IMR-90 (cell line): ENCODE measurements around the gene CST3. TPM values are rescaled to one million over a fixed set of nuclear protein-coding genes. Genes with fewer than 3 reads are reported as not detected.

ENCODE experiments used
- ATAC-seq: fragments of 200-7000 bp; cut with Tn5 transposase; 2 replicates; pipeline ENCODE4 v1.9.1; 2020; ENCODE audit warnings: low read depth, mild to moderate bottlenecking, moderate library complexity
- BruUV-seq: library from RNA; stranded (reverse); fragments of 400-500 nt; replicated peaks from 2 replicates; lab custom pipeline; 2021; lab: Mats Ljungman, UMichigan
- CTCF ChIA-PET: fragments of 300-600 bp; formaldehyde crosslinking; extraction: SDS; loops from one replicate; lab custom pipeline; 2021; ENCODE audit warnings: antibody characterized with exemption; lab: Yijun Ruan, JAX
- POLR2A ChIA-PET: fragments of 300-600 bp; sonication (Branson Sonifier 250); formaldehyde crosslinking; loops from one replicate; lab custom pipeline; 2022; ENCODE audit warnings: antibody characterized with exemption; ENCODE audit not compliant: unreplicated experiment; lab: Charles Lee
- DNase-seq: peaks from one replicate; pipeline ENCODE4 v3.0.0; 2013
- H2AFZ ChIP-seq: replicated peaks from 2 replicates; pipeline ENCODE3; 2013; ENCODE audit warnings: low read length, mild to moderate bottlenecking; ENCODE audit not compliant: poor library complexity
- H2AK5ac ChIP-seq: 2 replicates; pipeline ENCODE4 v1.6.1; 2013; ENCODE audit warnings: low read depth, low read length, inconsistent platforms
- H2AK9ac ChIP-seq: replicated peaks from 2 replicates; pipeline ENCODE3; 2013; ENCODE audit warnings: mild to moderate bottlenecking, low read depth, low read length, moderate library complexity; ENCODE audit not compliant: poor library complexity
- H2BK120ac ChIP-seq: 2 replicates; pipeline ENCODE4 v1.6.1; 2013; ENCODE audit warnings: low read depth, low read length, inconsistent platforms
- H2BK15ac ChIP-seq: 3 replicates; pipeline ENCODE4 v1.6.1; 2013; ENCODE audit warnings: low read depth, low read length, inconsistent platforms
- H2BK20ac ChIP-seq: 2 replicates; pipeline ENCODE4 v1.6.1; 2013; ENCODE audit warnings: low read depth, mild to moderate bottlenecking, inconsistent platforms, low read length, moderate library complexity
- H2BK5ac ChIP-seq: 2 replicates; pipeline ENCODE4 v1.6.1; 2013; ENCODE audit warnings: mild to moderate bottlenecking, low read depth, low read length, inconsistent platforms; ENCODE audit not compliant: poor library complexity, severe bottlenecking
- H3K14ac ChIP-seq: replicated peaks from 2 replicates; pipeline ENCODE4 v1.6.1; 2013; ENCODE audit warnings: low read depth, low read length, inconsistent platforms
- H3K18ac ChIP-seq: 2 replicates; pipeline ENCODE4 v1.6.1; 2013; ENCODE audit warnings: low read depth, low read length, control low read depth
- H3K23ac ChIP-seq: 2 replicates; pipeline ENCODE4 v1.6.1; 2013; ENCODE audit warnings: low read depth, low read length, inconsistent platforms
- H3K27ac ChIP-seq: 2 replicates; pipeline ENCODE4 v1.5.1; 2013; ENCODE audit warnings: mild to moderate bottlenecking, control low read depth, low read length; ENCODE audit not compliant: insufficient read depth
- H3K27me3 ChIP-seq: 2 replicates; pipeline ENCODE4 v1.6.1; 2013; ENCODE audit warnings: low read length; ENCODE audit not compliant: control insufficient read depth, insufficient read depth
- H3K36me3 ChIP-seq: 2 replicates; pipeline ENCODE4 v1.6.1; 2013; ENCODE audit warnings: low read length, mixed read lengths; ENCODE audit not compliant: control insufficient read depth, insufficient read depth
- H3K4ac ChIP-seq: 2 replicates; pipeline ENCODE4 v1.6.1; 2013; ENCODE audit warnings: low read depth, low read length, inconsistent platforms
- H3K4me1 ChIP-seq: 2 replicates; pipeline ENCODE4 v1.6.1; 2013; ENCODE audit warnings: low read length, mixed read lengths; ENCODE audit not compliant: control insufficient read depth, insufficient read depth
- H3K4me2 ChIP-seq: 2 replicates; pipeline ENCODE4 v1.6.1; 2013; ENCODE audit warnings: low read depth, mild to moderate bottlenecking, control low read depth, low read length, moderate library complexity
- H3K4me3 ChIP-seq: 2 replicates; pipeline ENCODE4 v1.5.1; 2013; ENCODE audit warnings: low read depth, mild to moderate bottlenecking, control low read depth, low read length, moderate library complexity; ENCODE audit not compliant: insufficient read depth
- H3K56ac ChIP-seq: 2 replicates; pipeline ENCODE4 v1.6.1; 2013; ENCODE audit warnings: low read length, inconsistent platforms; ENCODE audit not compliant: insufficient read depth; ENCODE audit errors: extremely low read depth
- H3K79me1 ChIP-seq, 2 experiments: 2 replicates each; pipeline ENCODE4 v1.6.1; 2013; ENCODE audit warnings: low read length in 2 of 2, inconsistent platforms in 1 of 2, low read depth in 1 of 2
- H3K9ac ChIP-seq: 2 replicates; pipeline ENCODE4 v1.6.1; 2013; ENCODE audit warnings: low read depth, low read length, control low read depth
- H3K9me1 ChIP-seq: 2 replicates; pipeline ENCODE4 v1.6.1; 2013; ENCODE audit warnings: low read length, inconsistent platforms; ENCODE audit not compliant: insufficient read depth
- H3K9me3 ChIP-seq: 2 replicates; pipeline ENCODE4 v1.6.1; 2013; ENCODE audit warnings: low read length; ENCODE audit not compliant: control insufficient read depth, insufficient read depth
- H4K20me1 ChIP-seq: 2 replicates; pipeline ENCODE4 v1.6.1; 2013; ENCODE audit warnings: low read length, inconsistent platforms; ENCODE audit not compliant: insufficient read depth
- H4K5ac ChIP-seq: 2 replicates; pipeline ENCODE4 v1.6.1; 2013; ENCODE audit warnings: mild to moderate bottlenecking, low read depth, low read length, control low read depth
- H4K8ac ChIP-seq, 2 experiments: 2 replicates each; pipeline ENCODE4 v1.6.1; 2013; ENCODE audit warnings: low read depth in 2 of 2, low read length in 2 of 2, control low read depth in 1 of 2, inconsistent platforms in 1 of 2
- H4K91ac ChIP-seq: 2 replicates; pipeline ENCODE4 v1.6.1; 2013; ENCODE audit warnings: low read depth, low read length, inconsistent platforms; ENCODE audit not compliant: insufficient read depth
- BHLHE40 ChIP-seq: fragments of 150-350 bp; IDR thresholded peaks from 2 replicates; pipeline ENCODE4 v1.6.1; 2016; ENCODE audit warnings: mild to moderate bottlenecking, low read depth, low read length
- CEBPB ChIP-seq: IDR thresholded peaks from 2 replicates; pipeline ENCODE4 v1.6.1; 2012; ENCODE audit warnings: low read depth, low read length, improper control_type of control experiment
- CHD1 ChIP-seq: IDR thresholded peaks from 2 replicates; pipeline ENCODE4 v1.6.1; 2012; ENCODE audit warnings: low read depth, low read length, improper control_type of control experiment
- ELK1 ChIP-seq: fragments of 150-350 bp; IDR thresholded peaks from 2 replicates; pipeline ENCODE4 v1.6.1; 2016; ENCODE audit warnings: low read depth, mild to moderate bottlenecking, low read length, moderate library complexity, borderline replicate concordance
- MAFK ChIP-seq: IDR thresholded peaks from 2 replicates; pipeline ENCODE4 v1.6.1; 2012; ENCODE audit warnings: low read depth, low read length, improper control_type of control experiment
- MXI1 ChIP-seq: IDR thresholded peaks from 2 replicates; pipeline ENCODE4 v1.6.1; 2012; ENCODE audit warnings: low read depth, mild to moderate bottlenecking, low read length, moderate library complexity, borderline replicate concordance
- NFE2L2 ChIP-seq: fragments of 150-350 bp; IDR thresholded peaks from 2 replicates; pipeline ENCODE4 v1.6.1; 2016; ENCODE audit warnings: low read depth, mild to moderate bottlenecking, low read length
- POLR2A ChIP-seq: IDR thresholded peaks from 2 replicates; pipeline ENCODE4 v1.6.1; 2012; ENCODE audit warnings: mild to moderate bottlenecking, low read depth, low read length
- RAD21 ChIP-seq: IDR thresholded peaks from 2 replicates; pipeline ENCODE4 v1.6.1; 2012; ENCODE audit warnings: low read length, improper control_type of control experiment
- RCOR1 ChIP-seq: IDR thresholded peaks from 2 replicates; pipeline ENCODE4 v1.6.1; 2012; ENCODE audit warnings: mild to moderate bottlenecking, low read length, improper control_type of control experiment; ENCODE audit not compliant: insufficient replicate concordance
- SMC3 ChIP-seq: fragments of 150-350 bp; IDR thresholded peaks from 2 replicates; pipeline ENCODE4 v1.6.1; 2016; ENCODE audit warnings: low read depth, mild to moderate bottlenecking, antibody characterized with exemption, low read length, moderate library complexity
- USF2 ChIP-seq: fragments of 150-350 bp; IDR thresholded peaks from 2 replicates; pipeline ENCODE4 v1.6.1; 2017; ENCODE audit warnings: mild to moderate bottlenecking, antibody characterized with exemption, low read length, low read depth
- WGBS, 2 experiments: methylation state at CpG; one replicate each; pipeline versions ENCODE4 v1.1.5 to v1.1.7; 2013; ENCODE audit warnings: missing lambda C conversion rate in 2 of 2; ENCODE audit not compliant: insufficient read length in 1 of 2; ENCODE audit errors: extremely low coverage in 2 of 2; 5-methylcytosine and 5-hydroxymethylcytosine counted together
- dilution Hi-C: fragments of 300-500 bp; cut with HindIII; formaldehyde crosslinking; loops from one replicate; pipeline ENCODE4 v1.14.3; 2018; ENCODE audit warnings: low sequenced_read_pairs; ENCODE audit not compliant: unreplicated experiment
- in situ Hi-C: fragments of 300-500 bp; cut with MboI; formaldehyde crosslinking; loops from 3 replicates; pipeline ENCODE4 v1.14.3; 2019; ENCODE audit warnings: low sequenced_read_pairs, inconsistent platforms, mixed read lengths
- intact Hi-C: fragments of 100-400 bp; cut with micrococcal nuclease; formaldehyde crosslinking; loops from 2 replicates; pipeline ENCODE4 v1.10.0; 2022
- polyA plus RNA-seq, 3 experiments: library from polyadenylated mRNA; depleted of rRNA; stranded (reverse); fragments of >200 nt; gene quantifications; 2 replicates each; pipeline ENCODE4 v1.2.3, GENCODE V29; 2012; ENCODE audit warnings: low replicate concordance in 1 of 3
- total RNA-seq: library from RNA; depleted of rRNA; stranded (reverse); fragments of >200 nt; gene quantifications from 2 replicates; pipeline ENCODE4 v1.2.3, GENCODE V29; 2012

CST3 gene
- total and polyA plus RNA-seq, 2 of the 4 experiments (the other 2 are of a cell fraction): 26.0 to 471 TPM

DNA sequence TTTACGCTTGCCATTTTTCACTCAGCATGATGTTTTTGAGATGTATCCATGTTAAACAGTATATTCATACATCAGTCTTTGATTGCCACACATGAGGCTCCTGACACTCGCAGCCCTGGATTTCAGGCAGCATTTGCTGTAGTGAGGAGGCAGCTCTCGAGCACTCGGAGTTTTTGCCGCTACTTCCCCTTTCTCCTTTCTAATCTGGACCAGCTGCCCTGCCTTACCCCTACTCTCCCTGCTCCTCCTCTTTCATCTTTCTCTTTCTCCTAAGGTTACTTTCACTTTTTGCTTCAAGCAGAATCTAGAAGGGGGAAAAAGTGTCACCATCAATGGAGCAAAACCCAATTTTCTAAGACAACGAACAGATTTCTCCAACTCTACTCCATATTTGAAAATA lies 5.9 kb upstream of the CST3 start:
- H4K91ac ChIP-seq: no peak overlapping the region
- H2AK5ac ChIP-seq: no peak overlapping the region
- H3K4me1 ChIP-seq: peaks cover 7% of the 10 kb centered on the region
- H3K27me3 ChIP-seq: no peaks in the 10 kb centered on the region
- no peak overlapping the region for H2AFZ ChIP-seq
- no peak for DNase-seq
- H3K4ac ChIP-seq: no peak overlapping the region
- H2BK20ac ChIP-seq: no peak overlapping the region
- no TSS peak for BruUV-seq
- no peak overlapping the region for H2BK15ac ChIP-seq
- dilution Hi-C loops: no loop called here
- H2BK5ac ChIP-seq: no peak overlapping the region
- POLR2A ChIA-PET: no interaction called here
- TF ChIP-seq ELK1 (no peak), RCOR1 (no peak), MAFK (no peak), SMC3 (no peak), USF2 (no peak), MXI1 (no peak), NFE2L2 (no peak), CEBPB (no peak), CHD1 (no peak), RAD21 (no peak), BHLHE40 (no peak), POLR2A (no peak)
- H4K20me1 ChIP-seq: no peaks in the 10 kb centered on the region; the same call in 1 of the 2 replicates
- no peaks in the 10 kb centered on the region for H3K36me3 ChIP-seq
- no peak overlapping the region for H3K23ac ChIP-seq
- no peaks in the 10 kb centered on the region for H3K79me1 ChIP-seq
- no peak overlapping the region for H2BK120ac ChIP-seq
- no peak for ATAC-seq
- H3K14ac ChIP-seq: no peak overlapping the region
- no peak overlapping the region for H3K56ac ChIP-seq
- CTCF ChIA-PET: interaction anchor here (1.0 kb wide), 1 partner anchor 25 kb away, joined by 3 read pairs; no protein-coding TSS in a partner anchor
- intact Hi-C loops: no loop called here
- H3K9ac ChIP-seq: no peak overlapping the region
- no peak overlapping the region for H4K8ac ChIP-seq
- no peak overlapping the region for H3K27ac ChIP-seq
- no peak overlapping the region for H3K4me3 ChIP-seq
- peaks cover 6% of the 10 kb centered on the region for H3K9me1 ChIP-seq
- no peaks in the 10 kb centered on the region for H3K9me3 ChIP-seq
- no peak overlapping the region for H3K4me2 ChIP-seq
- WGBS, 2 experiments: no CpG with 5 or more reads among the region's 6 CpGs
- H3K18ac ChIP-seq: no peak overlapping the region
- no peak overlapping the region for H2AK9ac ChIP-seq
- in situ Hi-C loops: loop anchor here (25.0 kb wide), 2 partner anchors 1619 to 1769 kb away; partner anchors contain the start of gene GINS1
- H4K5ac ChIP-seq: no peak overlapping the region
